ENCODE measurements around the gene JARID2. TPM values are rescaled to one million over a fixed set of nuclear protein-coding genes. Genes with fewer than 3 reads are reported as not detected.

Gene JARID2
- total and polyA plus RNA-seq, 12 donors, result 2.3 to 11.6 (median 8.7) TPM

- intact Hi-C loops (cut with DNase I), result loop anchor here in 6 of 10 donors (5.0 to 10.0 kb wide), 4 partner anchors 133 to 1178 kb away; partner anchors contain the start of gene JARID2 (in 1 of the 6)
- Histone ChIP-seq H3K4me1 (peaks cover 19 to 65% (median 52%) of the 10 kb centered on the region in 9 donors), H3K36me3 (no peaks in the 10 kb centered on the region), H3K27ac (peak overlapping the region in 6 of 10 donors; percentile 20 to 63 (median 50)), H3K4me3 (peak overlapping the region in 1 of 10 donors; percentile 6), H3K27me3 (no peaks in the 10 kb centered on the region), H3K9me3 (no peaks in the 10 kb centered on the region)
- TF ChIP-seq, protein P1, sequence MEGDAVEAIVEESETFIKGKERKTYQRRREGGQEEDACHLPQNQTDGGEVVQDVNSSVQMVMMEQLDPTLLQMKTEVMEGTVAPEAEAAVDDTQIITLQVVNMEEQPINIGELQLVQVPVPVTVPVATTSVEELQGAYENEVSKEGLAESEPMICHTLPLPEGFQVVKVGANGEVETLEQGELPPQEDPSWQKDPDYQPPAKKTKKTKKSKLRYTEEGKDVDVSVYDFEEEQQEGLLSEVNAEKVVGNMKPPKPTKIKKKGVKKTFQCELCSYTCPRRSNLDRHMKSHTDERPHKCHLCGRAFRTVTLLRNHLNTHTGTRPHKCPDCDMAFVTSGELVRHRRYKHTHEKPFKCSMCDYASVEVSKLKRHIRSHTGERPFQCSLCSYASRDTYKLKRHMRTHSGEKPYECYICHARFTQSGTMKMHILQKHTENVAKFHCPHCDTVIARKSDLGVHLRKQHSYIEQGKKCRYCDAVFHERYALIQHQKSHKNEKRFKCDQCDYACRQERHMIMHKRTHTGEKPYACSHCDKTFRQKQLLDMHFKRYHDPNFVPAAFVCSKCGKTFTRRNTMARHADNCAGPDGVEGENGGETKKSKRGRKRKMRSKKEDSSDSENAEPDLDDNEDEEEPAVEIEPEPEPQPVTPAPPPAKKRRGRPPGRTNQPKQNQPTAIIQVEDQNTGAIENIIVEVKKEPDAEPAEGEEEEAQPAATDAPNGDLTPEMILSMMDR (IDR thresholded peaks at IDR 0.05), result peak; percentile 36 to 75 (median 61)
- DNase-seq (peak in 1 of 2 donors; percentile 32), ATAC-seq (peak; percentile 39 to 72 (median 64))
- WGBS, 2 donors, result 20 to 30% methylated on average over 14 of the region's 14 CpGs
These were observed 144.2 kb downstream of the JARID2 start for GRCh38 chr6:15389765-15390723.

DNA sequence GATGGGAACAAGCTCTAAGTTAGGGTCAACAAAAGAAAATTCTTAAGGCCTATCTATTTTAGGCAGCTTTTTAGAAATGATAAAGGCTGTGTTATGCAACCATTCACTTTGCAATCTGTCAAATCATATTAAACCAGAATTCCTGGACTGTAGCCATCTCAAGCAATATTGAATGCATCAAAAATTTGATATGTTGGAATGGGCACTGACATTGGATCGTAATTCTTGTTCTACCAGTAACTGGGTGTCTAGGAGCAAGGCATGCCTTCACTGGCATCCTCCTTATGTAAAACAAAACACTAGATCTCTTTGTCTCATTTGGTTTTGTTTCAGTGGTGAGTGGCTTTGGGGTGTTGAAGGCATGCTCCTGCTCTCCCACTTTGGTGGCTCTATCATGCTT is 145.6 kb downstream of the JARID2 start:
- ATAC-seq (no peak), DNase-seq (no peak)
- intact Hi-C loops (cut with DNase I), result loop anchor here in 4 of 10 donors (5.0 to 10.0 kb wide), 3 partner anchors 144 to 1179 kb away; partner anchors contain the start of gene JARID2 (in 1 of the 4)
- Histone ChIP-seq H3K27me3 (no peaks in the 10 kb centered on the region), H3K4me1 (peaks cover 19 to 56% (median 42%) of the 10 kb centered on the region in 9 donors), H3K27ac (no peak overlapping the region), H3K36me3 (no peaks in the 10 kb centered on the region), H3K9me3 (no peaks in the 10 kb centered on the region), H3K4me3 (no peak overlapping the region)
- TF ChIP-seq, protein P1 (IDR thresholded peaks at IDR 0.05), result no peak
- WGBS, 2 donors, result 28 to 53% methylated on average over 1 of the region's 1 CpG

DNA sequence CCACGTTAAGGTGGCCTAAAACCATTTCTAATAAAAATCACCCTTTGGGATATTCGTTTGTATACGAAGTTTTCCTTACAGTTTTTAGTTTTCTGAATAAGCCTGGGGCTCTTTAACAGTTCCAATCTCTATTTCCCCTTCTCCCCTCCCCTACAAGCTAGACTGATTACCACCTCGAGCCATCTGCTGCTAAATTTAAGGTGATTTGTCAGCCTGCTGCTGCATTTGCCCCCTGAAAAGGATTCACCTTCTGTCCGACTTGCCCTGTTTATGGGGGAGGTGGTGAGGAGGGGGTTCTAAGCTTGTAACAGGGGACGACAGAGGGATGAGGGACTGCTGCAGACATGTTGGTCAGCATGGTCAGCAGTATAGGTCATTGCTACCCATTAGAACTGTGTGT is 146.3 kb downstream of the JARID2 start:
- intact Hi-C loops (cut with DNase I), result loop anchor here in 4 of 10 donors (5.0 to 10.0 kb wide), 3 partner anchors 145 to 1180 kb away; partner anchors contain the start of gene JARID2 (in 1 of the 4)
- DNase-seq, result no peak
- 74 to 78% methylated on average over 6 of the region's 6 CpGs for WGBS, 2 donors
- TF ChIP-seq, protein P1 (IDR thresholded peaks at IDR 0.05), result no peak
- Histone ChIP-seq H3K4me1 (peaks cover 19 to 51% (median 36%) of the 10 kb centered on the region in 9 donors), H3K27ac (no peak overlapping the region), H3K36me3 (no peaks in the 10 kb centered on the region), H3K9me3 (no peaks in the 10 kb centered on the region), H3K4me3 (no peak overlapping the region), H3K27me3 (no peaks in the 10 kb centered on the region)
- ATAC-seq, result no peak

DNA sequence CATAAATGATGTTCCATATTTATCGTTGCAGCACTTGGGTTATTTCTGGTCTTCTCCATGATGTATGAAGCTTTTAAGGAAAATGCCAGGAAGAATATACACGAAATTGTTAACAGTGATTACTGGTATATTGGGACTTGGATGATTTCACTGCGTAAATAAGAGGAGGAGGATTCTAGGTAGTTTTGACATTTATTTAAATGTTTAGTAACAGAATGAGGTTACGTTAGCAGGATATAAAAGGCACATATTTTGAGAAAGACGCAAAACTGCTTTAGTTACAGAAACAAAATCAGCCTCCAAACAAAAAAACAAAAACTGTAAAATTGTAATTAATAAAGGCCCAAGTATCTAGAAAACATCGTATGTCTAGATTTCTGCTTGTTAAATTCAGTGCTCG is 147.7 kb downstream of the JARID2 start:
- ATAC-seq (no peak), DNase-seq (no peak)
- intact Hi-C loops (cut with DNase I), result loop anchor here in 4 of 10 donors (5.0 to 10.0 kb wide), 3 partner anchors 146 to 1181 kb away; partner anchors contain the start of gene JARID2 (in 1 of the 4)
- Histone ChIP-seq H3K4me3 (no peak overlapping the region), H3K36me3 (no peaks in the 10 kb centered on the region), H3K9me3 (no peaks in the 10 kb centered on the region), H3K27ac (no peak overlapping the region), H3K27me3 (no peaks in the 10 kb centered on the region), H3K4me1 (peaks cover 19 to 56% (median 42%) of the 10 kb centered on the region in 9 donors)
- 98% methylated on average over 7 of the region's 7 CpGs for WGBS, 2 donors
- TF ChIP-seq, protein P1 (IDR thresholded peaks at IDR 0.05), result no peak

Data from heart right ventricle (tissue), 16 donors.